Right lobe of liver (tissue), 4 donors: ENCODE data around the gene ACOT4.

ENCODE experiments used
- POLR2A ChIP-seq: fragments of 450-650 bp; IDR thresholded peaks from one replicate; pipeline ENCODE4 v1.6.1; 2017; ENCODE audit warnings: antibody characterized with exemption, mild to moderate bottlenecking
- TF ChIP-seq, protein P1 (sequence below), 4 donors: fragments of 200-600 bp in 3 of 4; fragments of 450-650 bp in 1 of 4; IDR thresholded peaks; one replicate each; pipeline versions ENCODE4 v1.5.1 to v1.8.0; 2016 to 2022; ENCODE audit warnings: antibody characterized with exemption in 4 of 4, mild to moderate bottlenecking in 2 of 4
- donor health status: DM: no; HTN: no; CAD: no.
- donor health status: DM: no; HTN: no; CAD: no.
- donor health status: DM: no; HTN: yes; CAD: no.

DNA sequence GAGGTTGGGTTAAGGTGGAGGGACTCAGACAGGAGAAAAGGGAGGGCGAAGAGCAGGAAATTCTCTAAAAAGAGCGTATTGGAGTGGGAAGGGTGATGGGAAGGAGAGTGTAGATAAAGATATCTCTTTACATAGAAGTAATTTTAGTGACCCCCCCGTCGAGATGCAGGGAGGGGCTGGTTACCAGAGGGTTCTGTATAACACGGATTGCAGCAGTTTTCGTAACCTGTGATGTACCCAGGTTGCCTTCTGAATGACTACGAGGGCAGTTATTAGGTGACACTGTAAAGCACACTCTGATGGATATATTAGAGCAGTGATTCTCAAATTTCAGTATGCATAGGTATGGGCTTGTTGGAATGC is 53.6 kb downstream of the ACOT4 start:
- TF ChIP-seq, protein P1, sequence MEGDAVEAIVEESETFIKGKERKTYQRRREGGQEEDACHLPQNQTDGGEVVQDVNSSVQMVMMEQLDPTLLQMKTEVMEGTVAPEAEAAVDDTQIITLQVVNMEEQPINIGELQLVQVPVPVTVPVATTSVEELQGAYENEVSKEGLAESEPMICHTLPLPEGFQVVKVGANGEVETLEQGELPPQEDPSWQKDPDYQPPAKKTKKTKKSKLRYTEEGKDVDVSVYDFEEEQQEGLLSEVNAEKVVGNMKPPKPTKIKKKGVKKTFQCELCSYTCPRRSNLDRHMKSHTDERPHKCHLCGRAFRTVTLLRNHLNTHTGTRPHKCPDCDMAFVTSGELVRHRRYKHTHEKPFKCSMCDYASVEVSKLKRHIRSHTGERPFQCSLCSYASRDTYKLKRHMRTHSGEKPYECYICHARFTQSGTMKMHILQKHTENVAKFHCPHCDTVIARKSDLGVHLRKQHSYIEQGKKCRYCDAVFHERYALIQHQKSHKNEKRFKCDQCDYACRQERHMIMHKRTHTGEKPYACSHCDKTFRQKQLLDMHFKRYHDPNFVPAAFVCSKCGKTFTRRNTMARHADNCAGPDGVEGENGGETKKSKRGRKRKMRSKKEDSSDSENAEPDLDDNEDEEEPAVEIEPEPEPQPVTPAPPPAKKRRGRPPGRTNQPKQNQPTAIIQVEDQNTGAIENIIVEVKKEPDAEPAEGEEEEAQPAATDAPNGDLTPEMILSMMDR (IDR thresholded peaks at IDR 0.05) = no peak
- no peak for TF ChIP-seq POLR2A
